Stimulated activated CD4-positive, alpha-beta T cell treated with anti-CD3 and anti-CD28 coated beads, Interleukin-15, amount 100 ng/mL, for 48 hours (primary cell): ENCODE results near the gene RAB6C.
"Not testable (repeated sequence)": the region's sequence is repeated elsewhere in the genome, so short reads cannot be mapped to it uniquely, and the experiment has no call there.

Source experiments
- DNase-seq, 2 donors: peaks; one replicate each; pipeline ENCODE4 v3.0.0-alpha.2; 2020; ENCODE audit warnings: low read depth in 2 of 2

Gene RAB6C

GRCh38 chr2:129979629-129980155 is at the start of gene RAB6C:
RAB6C (plus strand) TSS chr2:129979666; CDS start chr2:129980116, 450 bp downstream.
- not testable (repeated sequence) for DNase-seq

- no peak for DNase-seq
These were observed 49.0 kb upstream of the RAB6C start for GRCh38 chr2:129930451-129930850.

GRCh38 chr2:129933387-129933786 is 46.1 kb upstream of the RAB6C start:
- DNase-seq: not testable (repeated sequence)

DNA sequence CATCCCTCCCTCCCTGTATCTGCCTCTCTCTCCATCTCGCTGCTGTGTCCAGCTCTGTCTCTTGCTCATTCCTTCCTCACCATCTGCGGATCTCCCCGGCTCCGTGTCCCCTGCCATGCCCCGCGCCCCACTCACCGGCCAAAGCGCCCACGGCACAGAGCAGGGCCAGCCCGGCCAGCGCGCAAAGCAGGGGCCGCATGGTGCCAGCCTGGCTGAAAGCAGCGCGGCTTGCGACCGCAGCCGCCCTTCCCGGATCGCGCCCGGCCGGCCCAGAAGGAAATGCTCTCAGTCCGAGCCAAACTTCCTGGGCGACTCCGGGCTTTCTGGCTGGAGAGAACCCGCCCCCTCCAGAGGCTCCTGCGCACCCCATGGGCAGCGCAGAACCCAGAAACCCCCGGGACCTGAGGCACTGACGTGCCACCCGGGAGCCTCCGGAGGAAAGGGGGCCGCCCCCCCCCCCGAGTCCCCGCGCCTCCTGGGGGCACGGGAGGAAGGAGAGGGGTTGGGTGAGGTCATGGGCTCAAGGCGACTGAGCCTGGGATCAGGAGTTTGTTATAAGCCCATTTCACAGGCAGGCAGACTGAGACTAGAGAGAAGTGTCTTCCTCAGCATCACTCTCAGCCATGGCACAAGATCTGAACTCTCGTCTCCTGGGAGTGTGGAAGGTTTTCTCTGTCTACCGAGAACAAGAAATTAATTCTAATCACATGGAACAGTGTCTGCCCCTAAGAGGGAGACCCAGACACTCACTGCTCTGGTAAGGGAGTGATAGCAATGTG is 45.2 kb upstream of the RAB6C start:
- no peak for DNase-seq

DNA sequence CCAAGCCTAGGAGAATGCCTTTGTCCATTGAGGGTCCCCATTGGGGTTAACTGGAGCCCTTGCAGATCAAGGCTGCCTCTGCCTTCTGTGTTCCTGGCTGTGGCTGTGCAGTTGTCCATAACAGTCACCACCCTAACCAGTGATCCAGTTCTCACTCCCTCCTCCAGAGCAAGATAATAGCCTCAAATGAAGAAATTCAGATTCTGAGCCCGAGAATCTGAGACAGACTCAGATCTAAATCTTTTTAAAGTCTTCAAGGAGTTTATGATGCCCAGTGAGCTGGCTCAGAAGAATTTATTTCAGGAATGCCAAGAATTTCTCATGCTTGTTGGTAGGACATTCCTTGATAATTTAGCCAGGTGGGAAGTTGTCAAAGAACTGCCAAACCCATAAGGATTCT is 44.3 kb upstream of the RAB6C start:
- no peak for DNase-seq

GRCh38 chr2:129936334-129936934 is 43.0 kb upstream of the RAB6C start:
- DNase-seq: peak in 1 of 2 donors; percentile 40

GRCh38 chr2:129938850-129939471 is 40.5 kb upstream of the RAB6C start:
- DNase-seq: not testable (repeated sequence)

DNA sequence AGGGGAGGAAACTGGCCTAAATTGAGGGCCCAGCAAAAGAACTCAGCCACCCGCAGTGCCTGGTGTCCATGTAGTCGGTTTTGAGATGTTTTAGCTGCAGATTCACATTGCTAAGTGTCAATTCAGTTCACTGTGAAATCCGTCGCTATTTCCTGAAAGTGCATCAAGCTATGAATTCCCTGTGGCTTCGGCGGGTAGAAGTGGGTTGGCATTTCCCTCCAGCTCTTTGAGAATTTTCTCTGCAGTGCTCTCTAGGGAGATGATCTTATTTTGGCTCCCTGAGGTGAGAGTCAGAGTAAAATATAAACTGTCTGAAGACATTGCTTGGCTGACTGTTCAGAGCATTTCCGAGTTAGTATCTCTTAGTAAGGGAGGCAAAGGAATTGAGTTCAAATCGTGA is 36.0 kb upstream of the RAB6C start:
- DNase-seq: not testable (repeated sequence)

GRCh38 chr2:129945557-129945956 is 33.9 kb upstream of the RAB6C start:
- no peak for DNase-seq

DNA sequence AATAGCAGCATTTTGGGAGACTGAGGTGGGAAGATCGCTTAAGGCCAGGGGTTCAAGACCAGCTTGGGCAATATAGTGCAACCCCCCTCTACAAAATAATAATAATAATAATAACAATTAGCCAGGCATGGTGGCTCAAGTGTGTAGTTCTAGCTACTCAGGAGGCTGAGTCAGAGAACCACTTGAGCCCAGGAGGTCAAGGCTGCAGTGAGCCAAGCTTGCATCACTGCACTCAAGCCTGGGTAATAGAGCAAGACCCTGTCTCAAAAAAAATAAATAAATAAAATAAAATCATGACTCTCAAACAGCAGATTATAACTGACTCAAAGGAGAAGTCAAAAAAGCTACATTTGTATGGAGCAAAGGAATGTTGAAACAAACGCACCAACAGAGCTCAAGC is 31.8 kb upstream of the RAB6C start:
- DNase-seq: not testable (repeated sequence)

GRCh38 chr2:129956171-129956570 is 23.3 kb upstream of the RAB6C start:
- DNase-seq: not testable (repeated sequence)

GRCh38 chr2:129957891-129958290 is 21.6 kb upstream of the RAB6C start:
- DNase-seq: no peak

DNA sequence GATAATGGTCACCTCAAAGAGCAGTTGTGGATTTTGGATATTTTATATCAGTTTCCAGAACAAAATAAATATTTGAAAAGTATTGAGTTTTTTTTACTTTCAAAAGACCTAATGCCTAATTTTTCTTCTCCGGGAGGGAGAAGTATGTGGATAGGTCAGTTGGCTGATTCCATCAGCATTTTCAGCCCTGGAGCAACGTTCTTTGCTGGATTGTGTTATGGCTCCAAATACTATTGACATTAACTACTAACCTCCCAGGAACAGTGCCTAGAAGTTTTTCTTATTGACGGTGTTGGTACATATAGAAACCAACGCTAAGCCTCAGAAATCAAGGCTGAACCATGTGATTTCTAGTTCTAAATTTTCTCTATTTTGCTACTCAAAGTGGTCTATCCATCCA is 20.7 kb upstream of the RAB6C start:
- not testable (repeated sequence) for DNase-seq

DNA sequence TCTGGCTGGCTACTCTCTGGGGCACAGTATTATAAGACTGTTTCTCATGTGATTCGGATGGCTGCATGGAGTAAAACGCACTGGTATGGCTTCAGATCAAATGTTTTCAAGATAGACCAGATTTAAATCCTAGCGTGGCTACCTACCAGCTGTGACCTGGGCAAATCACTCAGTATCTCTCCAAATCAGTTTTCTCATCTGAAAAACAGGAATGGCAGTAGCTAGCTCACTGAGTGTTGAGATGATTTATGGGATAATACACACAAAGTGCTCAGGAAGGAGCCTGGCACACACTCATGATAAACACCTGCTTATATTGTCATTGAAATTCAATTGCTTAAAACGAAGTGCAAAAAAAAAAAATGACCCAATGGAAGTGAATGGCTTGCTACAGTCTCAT is 10.9 kb upstream of the RAB6C start:
- not testable (repeated sequence) for DNase-seq

- DNase-seq: no peak
These were observed 4.3 kb upstream of the RAB6C start for GRCh38 chr2:129975016-129975774.

GRCh38 chr2:129976969-129977368 is 2.5 kb upstream of the RAB6C start:
- not testable (repeated sequence) for DNase-seq

DNA sequence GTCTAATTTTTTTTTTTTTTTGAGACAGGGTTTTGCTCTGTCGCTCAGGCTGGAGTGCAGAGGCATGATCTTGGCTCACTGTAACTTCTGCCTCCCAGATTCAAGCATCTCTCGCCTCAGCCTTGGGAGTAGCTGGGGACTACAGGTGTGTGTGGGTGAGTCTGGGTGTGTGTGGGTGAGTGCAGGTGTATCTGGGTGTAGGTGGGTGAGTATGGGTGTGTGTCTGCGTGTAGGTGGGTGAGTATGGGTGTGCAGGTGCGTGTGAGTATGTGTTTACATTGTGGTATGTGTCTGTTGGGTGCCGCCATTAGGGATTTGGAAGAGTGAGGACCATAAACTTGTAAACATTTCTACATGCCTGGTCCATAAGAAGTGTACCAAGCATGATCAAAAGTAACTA is 1.5 kb upstream of the RAB6C start:
- no peak for DNase-seq

DNA sequence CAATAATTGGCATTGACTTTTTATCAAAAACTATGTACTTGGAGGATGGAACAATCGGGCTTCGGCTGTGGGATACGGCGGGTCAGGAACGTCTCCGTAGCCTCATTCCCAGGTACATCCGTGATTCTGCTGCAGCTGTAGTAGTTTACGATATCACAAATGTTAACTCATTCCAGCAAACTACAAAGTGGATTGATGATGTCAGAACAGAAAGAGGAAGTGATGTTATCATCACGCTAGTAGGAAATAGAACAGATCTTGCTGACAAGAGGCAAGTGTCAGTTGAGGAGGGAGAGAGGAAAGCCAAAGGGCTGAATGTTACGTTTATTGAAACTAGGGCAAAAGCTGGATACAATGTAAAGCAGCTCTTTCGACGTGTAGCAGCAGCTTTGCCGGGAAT is 780 bp downstream of the RAB6C start:
- DNase-seq: not testable (repeated sequence)

GRCh38 chr2:129981689-129982088 is 2.2 kb downstream of the RAB6C start:
- DNase-seq: not testable (repeated sequence)

DNA sequence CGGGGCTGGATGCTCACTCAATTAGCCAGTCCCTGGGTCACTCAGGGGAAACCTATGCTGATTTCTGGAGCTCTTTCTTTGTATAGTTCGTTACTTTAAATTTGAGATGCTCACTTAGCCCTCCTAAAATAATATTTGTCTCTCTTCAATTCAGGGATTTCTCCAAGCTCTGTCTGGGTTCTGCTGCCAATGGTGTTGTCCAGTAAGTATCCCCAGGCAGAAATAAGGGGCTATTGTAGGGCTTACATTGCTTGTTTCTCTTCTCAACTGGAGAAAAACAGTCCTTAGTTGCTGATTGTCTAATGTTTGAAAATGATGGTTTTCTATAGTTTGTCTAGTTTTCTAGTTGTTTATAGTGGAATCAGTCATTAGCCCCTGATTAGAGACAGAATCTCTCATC is 5.0 kb downstream of the RAB6C start:
- no peak for DNase-seq

- DNase-seq: not testable (repeated sequence)
These were observed 13.0 kb downstream of the RAB6C start for GRCh38 chr2:129992415-129993006.
